Raji (cell line): ENCODE data around the gene UFC1.

ENCODE experiments used
- POLR2A ChIP-seq: IDR thresholded peaks from 2 replicates; pipeline ENCODE4 v1.6.1; 2011; ENCODE audit warnings: low read depth, low read length, control low read depth; ENCODE audit not compliant: insufficient read depth

The UFC1 gene

GRCh38 chr1:161174911-161175310 lies 21.1 kb downstream of the UFC1 start:
- TF ChIP-seq POLR2A = no peak

DNA sequence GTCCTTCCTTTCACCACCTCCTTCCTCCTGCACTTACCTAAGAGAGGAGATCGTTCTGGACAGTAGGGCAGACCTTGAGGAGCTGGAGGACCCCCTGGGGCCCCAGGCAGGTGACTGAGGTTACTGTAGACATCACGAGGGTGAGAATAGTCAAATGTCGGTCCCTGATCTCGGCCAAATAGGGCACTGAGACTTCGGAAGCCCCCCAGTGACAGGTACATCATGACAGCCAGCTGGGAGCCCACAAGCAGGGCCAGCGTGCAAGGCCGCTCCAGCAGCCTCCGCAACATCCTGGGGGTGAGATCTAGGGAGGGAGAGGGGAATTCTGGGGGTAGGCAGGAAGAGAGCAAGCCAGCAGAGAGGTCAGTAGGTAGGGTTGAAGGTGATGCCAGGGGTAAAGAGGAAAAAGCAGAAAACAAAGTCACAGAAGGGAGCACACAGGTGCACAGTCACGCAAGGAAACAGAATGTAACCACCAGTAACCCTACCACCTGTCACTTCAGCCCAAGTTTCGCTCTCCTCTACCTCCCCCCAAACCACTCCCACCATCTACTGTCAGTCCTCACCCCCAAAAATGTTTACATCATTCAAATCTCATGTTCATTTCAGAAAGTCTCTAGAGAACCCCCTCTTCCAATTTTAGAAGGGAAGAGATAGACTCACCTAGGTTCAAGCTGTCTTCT lies 22.1 kb downstream of the UFC1 start:
- TF ChIP-seq POLR2A = no peak

DNA sequence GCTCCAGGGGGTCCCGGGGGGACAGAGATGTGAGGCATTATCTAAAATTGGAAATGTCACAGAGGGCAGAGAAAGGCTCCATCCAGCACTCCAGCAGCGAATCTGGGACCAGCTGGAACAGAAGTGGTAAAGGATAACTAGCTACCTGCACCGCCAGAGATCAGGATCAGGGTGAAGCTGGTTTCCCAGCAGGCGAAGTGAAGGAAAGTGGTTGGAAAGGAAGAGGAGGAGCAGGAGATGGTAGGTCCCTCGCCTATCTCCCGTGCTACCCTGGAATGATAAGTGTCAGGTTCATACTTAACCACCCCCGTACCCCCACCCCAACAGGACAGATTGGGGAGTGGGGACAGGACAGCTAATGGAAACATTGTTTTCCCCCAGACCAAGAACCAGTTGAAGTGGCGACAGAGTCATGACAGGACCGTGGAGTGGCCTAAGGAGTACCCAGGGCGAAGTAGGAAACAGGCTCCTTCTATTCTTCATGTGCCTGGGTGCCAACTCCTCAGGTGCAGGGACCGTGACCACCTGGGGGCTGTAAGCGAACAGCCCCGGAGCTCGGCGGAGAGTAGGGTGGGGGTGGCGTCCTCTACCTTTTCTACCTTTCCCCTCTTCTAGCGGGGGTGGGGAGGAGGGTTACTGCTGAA lies 22.8 kb downstream of the UFC1 start:
- no peak for TF ChIP-seq POLR2A

DNA sequence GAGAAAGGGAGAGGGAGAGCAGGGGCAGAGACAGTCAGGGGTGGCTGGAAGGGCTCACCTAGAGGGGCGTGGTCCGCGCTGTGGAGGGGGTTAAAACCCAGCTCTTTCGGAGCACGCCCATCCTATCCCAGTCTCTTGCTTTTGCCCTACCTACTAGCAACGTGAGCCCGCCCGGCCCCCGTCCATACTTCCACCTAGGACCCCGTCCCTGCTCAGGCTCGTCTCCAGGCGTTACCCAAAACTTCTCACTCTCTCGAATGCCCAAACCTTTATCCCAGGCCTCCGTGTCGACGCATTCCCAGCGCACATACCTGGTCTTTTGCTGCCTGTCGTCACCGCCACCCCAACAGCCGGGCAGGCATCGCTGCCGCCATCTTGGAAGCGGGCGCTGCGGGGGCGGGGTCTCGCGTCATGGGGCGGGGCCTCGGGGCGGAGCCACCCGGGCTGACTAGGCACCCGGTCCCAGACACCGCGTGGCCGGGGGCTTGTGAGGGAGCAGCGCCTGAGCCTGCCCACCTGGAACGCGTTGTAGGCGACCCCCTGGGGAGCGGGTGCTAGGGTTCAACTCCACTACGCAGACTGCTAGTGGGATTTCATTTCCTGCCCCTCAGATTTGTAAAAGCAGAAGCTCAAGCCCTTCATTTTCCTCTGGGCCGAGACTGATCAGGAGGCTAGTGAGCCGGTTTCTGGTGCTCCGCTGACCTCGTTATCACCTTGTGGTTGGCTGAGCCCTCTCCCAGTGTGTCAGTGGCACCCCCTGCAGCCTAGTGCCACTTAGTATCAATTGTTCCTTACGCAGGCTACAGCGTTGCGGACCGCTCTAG lies 23.5 kb downstream of the UFC1 start, which contains the start of gene B4GALT3:
Gene B4GALT3, minus strand, starts transcription at position 396 of the 824 bp plus-strand sequence. CDS start 1,447 bp downstream, outside the sequence.
- peak; percentile 96 for TF ChIP-seq POLR2A

GRCh38 chr1:161177936-161178244 lies 24.1 kb downstream of the UFC1 start:
- no peak for TF ChIP-seq POLR2A

DNA sequence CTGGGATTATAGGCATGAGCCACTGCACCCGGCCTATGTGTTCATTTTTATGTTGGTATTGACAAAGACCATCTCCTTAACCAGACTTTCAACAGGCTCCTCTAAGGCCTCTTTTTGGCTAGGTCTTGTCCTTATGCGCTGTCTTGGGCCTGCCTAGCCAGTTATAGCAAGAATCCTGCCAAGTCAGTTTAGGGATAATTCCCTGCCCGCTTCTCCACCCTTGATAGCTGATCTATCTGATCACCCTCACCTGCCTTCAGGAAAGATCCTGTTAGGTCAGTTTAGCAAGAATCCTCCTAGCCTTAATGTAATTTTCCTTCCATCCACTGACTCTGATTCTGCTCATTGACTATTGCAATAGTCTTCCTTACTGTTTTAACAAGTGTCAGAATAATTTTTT lies 25.9 kb downstream of the UFC1 start:
- no peak for TF ChIP-seq POLR2A

GRCh38 chr1:161180639-161181038 lies 26.9 kb downstream of the UFC1 start:
- TF ChIP-seq POLR2A = no peak

GRCh38 chr1:161182214-161182613 lies 28.4 kb downstream of the UFC1 start:
- TF ChIP-seq POLR2A = no peak

- 0 out of 2 replicates have a peak, but pooled peaks have one; percentile 32 for TF ChIP-seq POLR2A
Measured at GRCh38 chr1:161185282-161185682, 31.5 kb downstream of the UFC1 start.

DNA sequence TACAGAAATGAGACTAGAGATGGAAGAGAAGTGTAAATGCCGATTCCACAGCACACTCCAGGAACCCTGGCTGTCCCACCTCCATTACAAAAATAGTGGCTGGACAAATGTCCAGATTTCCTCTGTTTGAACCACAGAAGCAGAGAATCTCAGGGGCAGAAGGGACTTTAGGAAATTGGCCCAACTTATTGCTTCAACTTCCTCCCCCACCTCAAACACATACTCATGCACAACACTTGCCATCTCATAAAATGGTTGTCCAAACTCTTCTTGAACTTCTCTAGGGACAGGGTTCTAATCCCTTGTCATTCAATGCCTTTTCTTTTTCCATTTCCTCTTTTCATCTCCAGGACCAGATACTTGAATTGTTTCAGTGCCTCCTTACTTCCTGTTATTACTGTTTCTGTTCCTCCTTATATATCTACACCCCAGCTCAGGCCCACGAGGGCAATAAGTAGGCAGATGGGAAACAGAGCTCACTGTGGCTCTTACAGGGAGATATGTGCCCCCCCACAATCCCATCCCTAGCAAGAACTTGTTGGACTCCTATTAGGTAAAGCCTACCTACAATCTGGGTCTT lies 32.0 kb downstream of the UFC1 start:
- TF ChIP-seq POLR2A = no peak

GRCh38 chr1:161187311-161187710 lies 33.5 kb downstream of the UFC1 start:
- TF ChIP-seq POLR2A = no peak

GRCh38 chr1:161188381-161188780 lies 34.6 kb downstream of the UFC1 start:
- TF ChIP-seq POLR2A = no peak

GRCh38 chr1:161189036-161189435 lies 35.3 kb downstream of the UFC1 start:
- TF ChIP-seq POLR2A = no peak

DNA sequence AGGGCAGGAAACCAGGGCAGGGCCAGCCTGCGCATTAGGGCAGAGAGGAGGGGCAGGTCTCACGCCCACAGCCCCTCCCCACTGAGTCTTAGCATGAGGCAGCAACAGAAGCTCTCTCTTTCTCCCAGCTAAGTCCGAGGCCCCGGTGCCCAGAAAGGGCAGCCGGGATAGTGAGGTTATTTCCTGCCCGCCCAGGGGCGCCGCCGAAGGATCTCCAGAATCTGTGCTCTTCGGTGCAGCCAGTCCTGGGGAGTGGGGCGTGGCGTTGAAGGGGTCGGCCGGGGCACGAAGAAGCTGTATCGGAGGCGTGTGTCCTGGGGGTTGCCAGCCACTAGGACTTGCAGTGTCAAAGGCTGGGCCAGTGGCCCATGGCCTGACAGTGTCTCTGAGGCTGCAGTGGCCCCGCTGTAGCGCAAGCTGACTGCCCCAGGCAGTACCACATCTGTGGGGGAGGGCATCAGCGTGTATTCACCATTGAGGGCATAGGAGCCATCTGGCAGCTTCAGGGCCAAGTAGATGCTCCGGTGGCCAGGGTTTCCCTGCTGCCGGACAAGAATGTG lies 37.3 kb downstream of the UFC1 start:
- no peak for TF ChIP-seq POLR2A

DNA sequence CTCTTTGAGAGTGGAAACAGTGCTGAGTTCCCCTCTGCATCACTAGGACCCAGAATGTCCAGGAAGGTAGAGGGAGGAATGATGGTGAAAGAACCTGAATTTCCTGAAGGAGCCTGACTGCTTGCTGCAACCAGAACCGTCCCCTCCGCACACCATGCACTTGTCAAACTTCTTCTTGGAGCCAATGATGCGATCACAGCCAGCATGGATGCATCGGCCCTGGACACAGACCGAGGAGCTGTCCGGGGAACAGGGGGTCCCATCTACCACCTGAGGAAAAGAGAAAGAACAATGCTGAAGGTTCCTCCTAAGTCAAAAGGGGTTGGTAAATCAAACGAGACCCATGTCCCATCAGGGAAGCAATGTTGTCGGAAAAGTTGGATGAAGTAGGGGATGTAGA lies 38.2 kb downstream of the UFC1 start:
- TF ChIP-seq POLR2A = no peak
